Osteocyte (in vitro differentiated cells): ENCODE measurements around the gene EPHA2. TPM values are rescaled to one million over a fixed set of nuclear protein-coding genes. Genes with fewer than 3 reads are reported as not detected.

Source experiments
- DNase-seq: peaks from one replicate; pipeline ENCODE4 v3.0.0; 2021; ENCODE audit warnings: mixed read lengths; ENCODE audit not compliant: unreplicated experiment; ENCODE audit errors: extremely low spot score
- H3K27ac Mint-ChIP-seq: one replicate; pipeline ENCODE4 v1.8.0; 2021; ENCODE audit warnings: mild to moderate bottlenecking, mixed read lengths; ENCODE audit not compliant: unreplicated experiment
- H3K27me3 Mint-ChIP-seq: one replicate; pipeline ENCODE4 v1.8.0; 2021; ENCODE audit warnings: mixed read lengths; ENCODE audit not compliant: unreplicated experiment
- H3K36me3 Mint-ChIP-seq: one replicate; pipeline ENCODE4 v1.8.0; 2021; ENCODE audit warnings: mixed read lengths; ENCODE audit not compliant: unreplicated experiment
- H3K4me1 Mint-ChIP-seq: one replicate; pipeline ENCODE4 v1.8.0; 2021; ENCODE audit warnings: mixed read lengths; ENCODE audit not compliant: unreplicated experiment
- H3K4me3 Mint-ChIP-seq: one replicate; pipeline ENCODE4 v1.8.0; 2021; ENCODE audit warnings: mild to moderate bottlenecking, moderate library complexity, mixed read lengths; ENCODE audit not compliant: unreplicated experiment
- H3K9me3 Mint-ChIP-seq: one replicate; pipeline ENCODE4 v1.8.0; 2021; ENCODE audit warnings: mixed read lengths; ENCODE audit not compliant: unreplicated experiment
- total RNA-seq: library from RNA; stranded (reverse); gene quantifications from 2 replicates; pipeline ENCODE4 v1.2.1, GENCODE V29; 2021
- TF ChIP-seq, protein P1 (sequence below): fragments of 200-600 bp; sonication (generic); IDR thresholded peaks from 2 replicates; pipeline ENCODE4 v1.5.0; 2021; ENCODE audit warnings: antibody characterized with exemption, mild to moderate bottlenecking, moderate library complexity

Gene EPHA2
- total RNA-seq, 1 donor from 2014 or later, result 152 TPM

DNA sequence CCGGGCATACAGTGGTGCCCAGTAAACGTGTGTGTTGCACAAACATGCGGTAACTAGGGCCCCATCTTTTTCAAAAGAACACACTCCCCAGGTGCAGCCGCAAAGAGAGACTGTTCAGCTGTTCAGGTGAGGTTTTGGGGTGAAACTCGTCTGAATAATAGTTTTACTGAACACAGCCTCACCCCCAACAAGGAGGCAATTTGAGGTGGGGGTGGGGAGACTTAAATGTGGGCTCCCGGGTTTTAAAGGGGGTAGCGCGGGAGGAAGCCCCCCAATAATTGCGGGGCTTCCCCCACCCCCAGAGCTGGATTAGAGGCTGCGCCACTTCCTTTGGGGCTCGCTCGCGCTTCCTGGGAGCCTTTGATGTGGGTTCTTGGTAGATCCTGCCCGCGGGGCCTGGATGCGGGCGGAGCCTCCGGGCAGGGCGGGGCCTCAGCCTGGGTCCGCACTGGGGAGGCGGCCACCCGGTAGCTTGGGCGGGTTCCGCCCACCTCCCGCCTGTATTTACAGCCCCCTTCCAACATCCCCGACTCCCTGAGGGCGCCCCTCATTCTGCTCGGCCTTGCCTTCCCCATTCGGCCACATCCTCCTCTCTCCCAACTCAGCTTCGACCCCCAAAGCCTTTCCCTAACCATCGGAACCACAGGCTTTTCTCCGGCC is 6.4 kb upstream of the EPHA2 start:
- no peaks in the 10 kb centered on the region for H3K27me3 Mint-ChIP-seq
- H3K36me3 Mint-ChIP-seq, result no peaks in the 10 kb centered on the region
- no peak overlapping the region for H3K4me3 Mint-ChIP-seq
- peaks cover 25% of the 10 kb centered on the region for H3K4me1 Mint-ChIP-seq
- TF ChIP-seq, protein P1, sequence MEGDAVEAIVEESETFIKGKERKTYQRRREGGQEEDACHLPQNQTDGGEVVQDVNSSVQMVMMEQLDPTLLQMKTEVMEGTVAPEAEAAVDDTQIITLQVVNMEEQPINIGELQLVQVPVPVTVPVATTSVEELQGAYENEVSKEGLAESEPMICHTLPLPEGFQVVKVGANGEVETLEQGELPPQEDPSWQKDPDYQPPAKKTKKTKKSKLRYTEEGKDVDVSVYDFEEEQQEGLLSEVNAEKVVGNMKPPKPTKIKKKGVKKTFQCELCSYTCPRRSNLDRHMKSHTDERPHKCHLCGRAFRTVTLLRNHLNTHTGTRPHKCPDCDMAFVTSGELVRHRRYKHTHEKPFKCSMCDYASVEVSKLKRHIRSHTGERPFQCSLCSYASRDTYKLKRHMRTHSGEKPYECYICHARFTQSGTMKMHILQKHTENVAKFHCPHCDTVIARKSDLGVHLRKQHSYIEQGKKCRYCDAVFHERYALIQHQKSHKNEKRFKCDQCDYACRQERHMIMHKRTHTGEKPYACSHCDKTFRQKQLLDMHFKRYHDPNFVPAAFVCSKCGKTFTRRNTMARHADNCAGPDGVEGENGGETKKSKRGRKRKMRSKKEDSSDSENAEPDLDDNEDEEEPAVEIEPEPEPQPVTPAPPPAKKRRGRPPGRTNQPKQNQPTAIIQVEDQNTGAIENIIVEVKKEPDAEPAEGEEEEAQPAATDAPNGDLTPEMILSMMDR, result no peak
- no peaks in the 10 kb centered on the region for H3K9me3 Mint-ChIP-seq
- DNase-seq, result no peak
- no peak overlapping the region for H3K27ac Mint-ChIP-seq

- H3K36me3 Mint-ChIP-seq, result no peaks in the 10 kb centered on the region
- H3K9me3 Mint-ChIP-seq, result no peaks in the 10 kb centered on the region
- H3K27me3 Mint-ChIP-seq, result no peaks in the 10 kb centered on the region
- TF ChIP-seq, protein P1, result no peak
- no peak overlapping the region for H3K4me3 Mint-ChIP-seq
- H3K4me1 Mint-ChIP-seq, result peaks cover 29% of the 10 kb centered on the region
- no peak for DNase-seq
- H3K27ac Mint-ChIP-seq, result no peak overlapping the region
Observed at GRCh38 chr1:16161717-16162116, 5.8 kb upstream of the EPHA2 start.

GRCh38 chr1:16158993-16159831 is 3.3 kb upstream of the EPHA2 start:
- Mint-ChIP-seq H3K36me3 (no peaks in the 10 kb centered on the region), H3K4me3 (no peak overlapping the region), H3K27ac (no peak overlapping the region), H3K4me1 (peaks cover 17% of the 10 kb centered on the region), H3K27me3 (no peaks in the 10 kb centered on the region), H3K9me3 (no peaks in the 10 kb centered on the region)
- DNase-seq, result no peak
- TF ChIP-seq, protein P1, result no peak

DNA sequence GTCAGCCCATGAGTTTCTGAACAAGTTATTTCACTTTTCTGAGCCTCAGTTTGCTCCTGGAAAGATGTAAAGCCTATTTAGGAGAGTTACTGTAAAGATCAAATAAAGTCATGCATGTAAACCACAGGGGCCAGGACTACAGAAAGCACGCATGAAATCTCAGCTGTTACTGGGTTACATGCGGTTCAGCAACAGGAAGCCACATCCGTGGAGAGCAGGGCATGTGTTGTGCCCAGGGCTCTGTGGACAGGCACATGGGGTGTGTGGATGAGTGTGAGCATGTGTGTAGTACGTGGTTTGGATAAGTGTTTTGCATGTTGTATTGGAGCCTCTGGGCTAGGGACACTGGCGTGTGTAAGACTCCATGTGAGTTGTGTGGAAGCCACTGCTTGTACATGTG is 2.2 kb upstream of the EPHA2 start:
- TF ChIP-seq, protein P1, result no peak
- H3K27ac Mint-ChIP-seq, result no peak overlapping the region
- no peaks in the 10 kb centered on the region for H3K27me3 Mint-ChIP-seq
- no peak overlapping the region for H3K4me3 Mint-ChIP-seq
- H3K4me1 Mint-ChIP-seq, result peaks cover 16% of the 10 kb centered on the region
- no peak for DNase-seq
- no peaks in the 10 kb centered on the region for H3K9me3 Mint-ChIP-seq
- H3K36me3 Mint-ChIP-seq, result peaks cover 2% of the 10 kb centered on the region

DNA sequence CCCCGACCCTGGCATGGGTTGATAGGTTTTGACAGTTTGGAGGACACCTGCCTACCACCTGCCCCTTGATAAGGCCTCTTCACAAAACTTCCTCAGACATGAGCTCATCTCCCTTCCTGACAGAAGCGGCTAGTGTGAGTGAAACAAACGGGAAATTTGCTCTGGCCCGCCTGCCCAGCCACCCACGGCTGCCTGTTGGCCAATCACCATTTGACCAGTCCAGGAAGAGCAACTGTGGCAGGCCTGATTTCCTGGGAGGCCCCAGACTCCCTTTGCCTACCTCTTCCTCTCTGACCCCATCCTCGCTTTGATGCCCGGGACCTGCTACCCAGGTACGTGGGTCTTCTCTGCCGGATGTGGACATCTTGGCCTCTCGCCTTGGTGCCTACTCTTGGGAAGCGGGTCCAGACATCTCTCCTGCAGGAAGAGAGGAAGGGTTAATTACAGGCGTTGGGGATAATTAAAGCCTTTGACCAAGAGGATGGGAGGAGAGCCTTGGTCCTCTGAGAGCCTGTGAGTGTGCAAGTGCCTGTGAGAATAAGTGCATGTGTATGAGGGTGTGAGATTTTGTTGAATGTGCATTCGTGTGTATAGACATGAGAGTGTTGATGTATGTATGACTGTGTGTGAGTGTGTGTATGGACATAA is 1.1 kb upstream of the EPHA2 start:
- Mint-ChIP-seq H3K4me1 (peaks cover 26% of the 10 kb centered on the region), H3K9me3 (no peaks in the 10 kb centered on the region)
- DNase-seq, result no peak

More for the DNA sequence above, 1.1 kb upstream of the EPHA2 start:
- TF ChIP-seq, protein P1, result no peak
- H3K36me3 Mint-ChIP-seq, result peaks cover 4% of the 10 kb centered on the region
- H3K27ac Mint-ChIP-seq, result peak overlapping the region; percentile 57
- peak overlapping the region; percentile 93 for H3K4me3 Mint-ChIP-seq
- no peaks in the 10 kb centered on the region for H3K27me3 Mint-ChIP-seq
